Neutrophil (primary cell): Measurements from ENCODE around the gene DDR1.

Experiments
- H3K27ac ChIP-seq: fragments of 200-600 bp; sonication (generic); 2 replicates; pipeline ENCODE4 v1.5.1; 2016; ENCODE audit warnings: mild to moderate bottlenecking, moderate library complexity
- H3K27me3 ChIP-seq: fragments of 200-600 bp; sonication (generic); 2 replicates; pipeline ENCODE4 v1.6.0; 2016; ENCODE audit warnings: mild to moderate bottlenecking
- H3K36me3 ChIP-seq: fragments of 200-600 bp; sonication (generic); 2 replicates; pipeline ENCODE4 v1.5.1; 2017
- H3K4me1 ChIP-seq, 2 experiments: fragments of 200-600 bp in 1 of 2; sonication (generic) in 1 of 2; 1 replicate in 1 of 2; 2 replicates in 1 of 2; pipeline versions ENCODE4 v1.5.1 to v1.6.1; 2013 to 2016; ENCODE audit warnings: low read depth in 1 of 2, low read length in 1 of 2, mild to moderate bottlenecking in 1 of 2, moderate library complexity in 1 of 2; ENCODE audit not compliant: control insufficient read depth in 1 of 2, insufficient read depth in 1 of 2
- H3K4me3 ChIP-seq, 2 experiments: fragments of 200-600 bp in 1 of 2; sonication (generic) in 1 of 2; 1 replicate in 1 of 2; 2 replicates in 1 of 2; pipeline ENCODE4 v1.5.1; 2013 to 2016; ENCODE audit warnings: low read depth in 1 of 2, low read length in 1 of 2, mild to moderate bottlenecking in 1 of 2, moderate library complexity in 1 of 2
- H3K9me3 ChIP-seq: fragments of 200-600 bp; sonication (generic); 2 replicates; pipeline ENCODE4 v1.5.1; 2016
- CTCF ChIP-seq: fragments of 200-600 bp; sonication (generic); IDR thresholded peaks from 2 replicates; pipeline ENCODE4 v1.5.1; 2016; ENCODE audit warnings: antibody characterized with exemption

DDR1 gene

DNA sequence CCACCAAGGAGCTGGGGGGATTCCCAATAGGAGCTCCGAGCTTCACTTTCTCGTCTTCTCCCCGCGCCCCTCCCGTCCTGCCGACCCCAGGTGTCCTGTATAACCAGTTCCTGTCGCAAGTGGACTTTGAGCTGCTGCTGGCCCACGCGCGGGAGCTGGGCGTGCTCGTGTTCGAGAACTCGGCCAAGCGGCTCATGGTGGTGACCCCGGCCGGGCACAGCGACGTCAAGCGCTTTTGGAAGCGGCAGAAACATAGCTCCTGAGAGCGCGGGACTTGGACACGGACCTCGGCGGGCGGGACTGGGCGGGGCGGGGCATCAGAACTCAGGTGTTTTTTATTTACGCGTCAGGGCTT, 29.4 kb downstream of the DDR1 start:
- TF ChIP-seq CTCF: no peak
- H3K36me3 ChIP-seq: peaks cover 22% of the 10 kb centered on the region

DNA sequence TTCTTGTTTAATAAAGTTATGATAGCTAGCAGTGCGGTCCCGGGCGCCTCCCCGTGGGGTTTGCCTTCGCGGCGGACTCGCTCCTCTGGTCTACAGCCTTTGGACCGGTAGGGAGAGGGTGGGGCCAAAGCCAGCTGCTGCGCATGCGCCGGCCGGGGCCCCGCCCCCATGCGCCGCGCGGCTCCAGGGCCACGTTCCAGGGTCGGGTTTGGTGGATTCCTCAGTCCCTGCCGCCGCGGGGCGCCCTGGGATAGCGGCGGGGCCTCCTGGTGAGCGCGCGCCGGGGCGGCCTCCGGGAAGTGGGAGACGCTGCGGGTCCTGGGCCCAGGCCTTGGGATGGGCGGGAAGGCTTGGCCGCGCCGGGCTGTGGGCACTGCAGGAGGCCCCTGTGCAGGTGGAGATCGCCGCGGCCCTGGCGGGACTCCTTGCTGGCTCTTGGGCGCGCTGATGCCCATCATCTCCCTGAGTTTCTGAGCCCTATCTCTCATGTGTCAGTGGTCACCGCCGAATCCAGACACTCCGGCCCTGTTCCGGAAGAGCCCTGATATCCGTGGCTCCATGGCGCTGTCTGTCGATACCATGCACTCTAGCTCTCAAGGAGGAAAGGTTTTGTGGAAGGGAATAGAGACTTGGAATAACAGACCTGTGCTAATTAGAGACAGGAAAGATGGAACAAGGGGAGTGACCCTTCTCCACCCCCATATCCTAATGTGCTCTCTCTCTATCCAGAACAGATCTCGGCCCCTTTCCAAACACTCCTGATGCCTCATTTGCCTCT, 29.9 kb downstream of the DDR1 start, which contains the start of gene VARS2:
Gene VARS2 (plus strand): TSS at position 163 of the 778 bp plus-strand sequence. CDS start 599 bp downstream, at position 762.
- Histone ChIP-seq H3K36me3 (peaks cover 23% of the 10 kb centered on the region), H3K4me1 (peaks cover 15 to 16% of the 10 kb centered on the region in 2 experiments), H3K27ac (peak within 1 kb of the TSS; percentile 35), H3K9me3 (no peaks in the 10 kb centered on the region), H3K4me3 (peak within 1 kb of the TSS; percentile 75 to 92), H3K27me3 (no peaks in the 10 kb centered on the region)
- TF ChIP-seq CTCF: peak; percentile 39

More for the DNA sequence above, 29.4 kb downstream of the DDR1 start:
- no peaks in the 10 kb centered on the region for H3K9me3 ChIP-seq
- peaks cover 17 to 18% of the 10 kb centered on the region in 2 experiments for H3K4me1 ChIP-seq
- H3K27ac ChIP-seq: peak overlapping the region; percentile 35
- peak overlapping the region; percentile 75 to 92 for H3K4me3 ChIP-seq
- H3K27me3 ChIP-seq: no peaks in the 10 kb centered on the region

DNA sequence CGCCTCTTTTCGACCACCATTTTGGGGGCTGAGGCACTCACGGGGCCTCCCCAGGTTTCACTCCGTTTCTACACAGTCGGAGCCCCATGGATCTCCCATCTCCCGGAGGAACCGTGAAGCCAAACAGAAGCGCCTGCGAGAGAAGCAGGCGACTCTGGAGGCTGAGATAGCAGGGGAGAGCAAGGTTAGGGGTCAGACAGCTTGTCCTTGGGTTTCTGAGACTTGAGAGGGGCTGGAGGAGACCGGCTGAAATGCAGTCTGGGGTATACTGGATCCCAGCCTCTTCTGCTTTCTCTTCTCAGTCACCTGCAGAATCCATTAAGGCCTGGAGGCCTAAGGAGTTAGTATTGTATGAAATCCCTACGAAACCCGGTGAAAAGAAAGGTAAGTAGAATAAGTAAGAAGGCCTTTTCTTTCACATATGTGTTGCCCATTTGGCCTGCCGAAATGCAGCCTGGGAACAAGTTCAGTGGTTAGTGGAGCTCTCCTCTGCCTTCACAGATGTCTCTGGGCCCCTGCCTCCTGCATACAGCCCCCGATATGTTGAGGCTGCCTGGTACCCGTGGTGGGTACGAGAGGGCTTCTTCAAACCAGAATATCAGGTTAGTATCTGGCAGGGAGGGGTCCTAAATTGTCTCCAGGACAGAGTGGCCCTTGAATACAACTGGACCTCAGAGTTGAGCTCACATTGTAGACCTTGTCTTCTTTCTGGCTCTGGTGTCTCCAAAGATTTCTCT, 30.7 kb downstream of the DDR1 start:
- peaks cover 15 to 16% of the 10 kb centered on the region in 2 experiments for H3K4me1 ChIP-seq
- peak overlapping the region; percentile 75 to 92 for H3K4me3 ChIP-seq
- H3K27ac ChIP-seq: no peak overlapping the region
- H3K9me3 ChIP-seq: no peaks in the 10 kb centered on the region
- H3K27me3 ChIP-seq: no peaks in the 10 kb centered on the region
- H3K36me3 ChIP-seq: peaks cover 28% of the 10 kb centered on the region
- no peak for TF ChIP-seq CTCF

DNA sequence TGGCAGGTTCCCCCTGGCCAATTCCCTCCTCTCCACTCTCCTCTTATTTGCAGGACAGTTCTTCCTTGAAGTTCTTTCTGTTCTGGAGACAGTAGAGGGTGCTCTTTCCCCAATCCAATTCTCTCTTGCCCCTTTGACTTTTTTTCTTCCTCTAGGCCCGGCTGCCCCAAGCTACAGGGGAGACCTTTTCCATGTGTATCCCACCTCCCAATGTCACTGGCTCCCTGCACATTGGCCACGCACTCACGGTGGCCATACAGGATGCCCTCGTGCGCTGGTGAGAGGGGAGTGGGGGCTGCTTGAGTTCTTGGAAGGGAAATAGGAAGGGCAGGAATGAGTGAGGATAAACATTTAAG, 31.2 kb downstream of the DDR1 start:
- H3K27ac ChIP-seq: no peak overlapping the region
- H3K27me3 ChIP-seq: no peaks in the 10 kb centered on the region
- peaks cover 30% of the 10 kb centered on the region for H3K36me3 ChIP-seq
- peaks cover 15 to 16% of the 10 kb centered on the region in 2 experiments for H3K4me1 ChIP-seq
- no peak for TF ChIP-seq CTCF
- no peak overlapping the region for H3K4me3 ChIP-seq
- H3K9me3 ChIP-seq: no peaks in the 10 kb centered on the region

GRCh38 chr6:30917041-30917440, 32.7 kb downstream of the DDR1 start:
- Histone ChIP-seq H3K27ac (no peak overlapping the region), H3K9me3 (no peaks in the 10 kb centered on the region), H3K27me3 (no peaks in the 10 kb centered on the region), H3K4me1 (peaks cover 15 to 16% of the 10 kb centered on the region in 2 experiments), H3K4me3 (no peak overlapping the region), H3K36me3 (peaks cover 34% of the 10 kb centered on the region)
- no peak for TF ChIP-seq CTCF
